ENCODE results near the gene FGF4. TPM values are rescaled to one million over a fixed set of nuclear protein-coding genes. Genes with fewer than 3 reads are reported as not detected.
"Not testable (repeated sequence)": the region's sequence is repeated elsewhere in the genome, so short reads cannot be mapped to it uniquely, and the experiment has no call there.

FGF4 gene
- total RNA-seq, 2 donors from 2014 or later, result not detected

- peaks cover 34% of the 10 kb centered on the region for H3K27me3 Mint-ChIP-seq (ENCODE audit: low read depth)
- no peak overlapping the region for H3K4me3 Mint-ChIP-seq
- no peaks in the 10 kb centered on the region for H3K4me1 Mint-ChIP-seq (ENCODE audit: low read depth)
- H3K36me3 Mint-ChIP-seq (ENCODE audit: insufficient read depth in 2 of 2), result no peaks in the 10 kb centered on the region
- no peak for ATAC-seq (replicated peaks in 1 of 2)
- no peak for DNase-seq
- no peaks in the 10 kb centered on the region for H3K9me3 Mint-ChIP-seq
- no peak overlapping the region for H3K27ac Mint-ChIP-seq
Observed at GRCh38 chr11:69774354-69775162, 583 bp downstream of the FGF4 start.

- Mint-ChIP-seq H3K27me3 (ENCODE audit: low read depth) (peaks cover 42% of the 10 kb centered on the region), H3K4me3 (no peak overlapping the region), H3K9me3 (no peaks in the 10 kb centered on the region), H3K36me3 (ENCODE audit: insufficient read depth in 2 of 2) (no peaks in the 10 kb centered on the region), H3K4me1 (ENCODE audit: low read depth) (no peaks in the 10 kb centered on the region), H3K27ac (no peak overlapping the region)
- no peak for ATAC-seq (replicated peaks in 1 of 2)
- DNase-seq, result no peak
Observed at GRCh38 chr11:69773626-69774353, 1.4 kb downstream of the FGF4 start.

DNA sequence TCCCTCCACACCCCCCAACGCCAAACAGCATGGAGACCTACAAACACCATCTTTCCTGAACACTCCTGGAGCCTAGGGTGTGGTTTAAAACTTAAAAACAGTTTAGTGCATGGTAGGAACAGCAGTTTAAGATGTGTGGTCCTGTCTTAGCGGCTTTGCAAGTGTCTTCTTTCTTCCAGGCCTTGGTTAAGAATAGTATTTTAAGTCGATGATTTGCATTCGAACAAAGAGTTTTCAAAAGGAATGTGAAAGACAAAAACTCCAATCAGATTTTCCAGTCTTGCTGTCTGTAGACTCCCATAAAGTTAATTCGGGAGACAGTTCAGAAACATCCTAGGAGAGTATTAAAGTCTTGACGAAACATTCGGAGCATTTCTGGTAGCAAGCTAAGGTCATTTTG, 3.7 kb downstream of the FGF4 start:
- ATAC-seq (replicated peaks in 1 of 2) (no peak), DNase-seq (no peak)
- H3K36me3 Mint-ChIP-seq (ENCODE audit: insufficient read depth in 2 of 2), result no peaks in the 10 kb centered on the region
- H3K4me1 Mint-ChIP-seq (ENCODE audit: low read depth), result no peaks in the 10 kb centered on the region
- H3K4me3 Mint-ChIP-seq, result no peak overlapping the region
- H3K27me3 Mint-ChIP-seq (ENCODE audit: low read depth), result peaks cover 49% of the 10 kb centered on the region
- H3K9me3 Mint-ChIP-seq, result no peaks in the 10 kb centered on the region
- H3K27ac Mint-ChIP-seq, result no peak overlapping the region

- DNase-seq (no peak), ATAC-seq (replicated peaks in 1 of 2) (no peak)
- Mint-ChIP-seq H3K9me3 (no peaks in the 10 kb centered on the region), H3K4me3 (no peak overlapping the region), H3K27me3 (ENCODE audit: low read depth) (peaks cover 41% of the 10 kb centered on the region), H3K4me1 (ENCODE audit: low read depth) (no peaks in the 10 kb centered on the region), H3K36me3 (ENCODE audit: insufficient read depth in 2 of 2) (no peaks in the 10 kb centered on the region), H3K27ac (no peak overlapping the region)
Observed at GRCh38 chr11:69770540-69770939, 4.6 kb downstream of the FGF4 start.

DNA sequence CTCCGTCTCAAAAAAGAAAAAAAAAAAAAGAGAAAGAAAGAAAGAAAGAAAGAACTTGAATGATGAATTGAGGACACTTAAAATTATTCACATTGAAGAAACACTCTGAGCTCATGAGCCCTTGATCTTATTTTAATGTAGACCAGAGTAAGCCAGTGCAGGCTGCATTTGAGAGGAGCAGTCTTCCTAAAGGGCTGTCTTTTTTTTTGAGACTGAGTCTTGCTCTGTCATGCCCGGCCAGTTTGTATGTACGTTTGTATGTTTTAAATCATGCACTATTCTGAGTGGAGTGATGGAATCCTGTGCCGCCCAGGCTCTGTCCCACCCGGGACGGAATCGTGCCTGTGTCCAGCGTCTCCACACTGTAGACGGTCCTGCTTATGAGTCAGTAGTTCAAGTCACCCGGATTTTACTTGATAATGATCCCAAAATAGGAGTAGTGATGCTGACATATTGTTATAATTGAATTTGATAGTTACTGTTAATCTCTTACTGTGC, 9.6 kb downstream of the FGF4 start:
- DNase-seq, result no peak
- no peak overlapping the region for H3K27ac Mint-ChIP-seq
- H3K36me3 Mint-ChIP-seq (ENCODE audit: insufficient read depth in 2 of 2), result no peaks in the 10 kb centered on the region
- no peaks in the 10 kb centered on the region for H3K9me3 Mint-ChIP-seq
- peaks cover 24% of the 10 kb centered on the region for H3K27me3 Mint-ChIP-seq (ENCODE audit: low read depth)
- no peak overlapping the region for H3K4me3 Mint-ChIP-seq
- ATAC-seq (replicated peaks in 1 of 2), result no peak
- H3K4me1 Mint-ChIP-seq (ENCODE audit: low read depth), result no peaks in the 10 kb centered on the region

GRCh38 chr11:69764918-69765317, 10.2 kb downstream of the FGF4 start:
- not testable (repeated sequence) for DNase-seq; H3K9me3 Mint-ChIP-seq; H3K27ac Mint-ChIP-seq; H3K4me1 Mint-ChIP-seq (ENCODE audit: low read depth); H3K4me3 Mint-ChIP-seq; ATAC-seq (replicated peaks in 1 of 2); H3K36me3 Mint-ChIP-seq (ENCODE audit: insufficient read depth in 2 of 2)
- peaks cover 23% of the 10 kb centered on the region for H3K27me3 Mint-ChIP-seq (ENCODE audit: low read depth)

DNA sequence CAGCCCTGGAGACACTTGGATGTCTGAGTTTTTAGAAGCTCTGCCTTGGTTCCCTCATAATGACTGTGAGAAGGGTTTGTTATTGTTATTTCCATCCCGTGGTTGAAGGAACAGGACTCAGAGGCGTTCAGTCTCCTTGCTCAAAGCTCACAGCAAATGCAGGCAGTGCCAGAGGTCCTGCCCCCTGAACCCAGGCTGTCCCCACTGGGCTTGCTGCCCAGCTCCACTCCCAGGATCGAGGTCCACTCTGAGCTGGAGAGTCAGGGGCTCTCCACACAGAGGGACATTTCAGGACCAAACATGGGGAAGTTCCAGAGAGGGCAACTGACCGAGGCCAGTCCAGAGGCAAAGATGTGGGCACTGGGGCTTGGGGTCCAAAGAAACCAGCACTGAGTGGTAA, 14.8 kb downstream of the FGF4 start:
- ATAC-seq (replicated peaks in 1 of 2), result no peak

GRCh38 chr11:69752890-69753289, 22.3 kb downstream of the FGF4 start:
- ATAC-seq (replicated peaks in 1 of 2) (no peak), DNase-seq (no peak)
- H3K36me3 Mint-ChIP-seq (ENCODE audit: insufficient read depth in 2 of 2), result peaks cover 0 to 2% of the 10 kb centered on the region in 2 donors
- H3K4me3 Mint-ChIP-seq, result no peak overlapping the region
- H3K4me1 Mint-ChIP-seq (ENCODE audit: low read depth), result no peaks in the 10 kb centered on the region
- H3K27me3 Mint-ChIP-seq (ENCODE audit: low read depth), result peaks cover 6% of the 10 kb centered on the region
- no peak overlapping the region for H3K27ac Mint-ChIP-seq
- no peaks in the 10 kb centered on the region for H3K9me3 Mint-ChIP-seq

More for the DNA sequence above, 14.8 kb downstream of the FGF4 start:
- H3K27me3 Mint-ChIP-seq (ENCODE audit: low read depth), result peaks cover 11% of the 10 kb centered on the region
- H3K9me3 Mint-ChIP-seq, result no peaks in the 10 kb centered on the region
- no peaks in the 10 kb centered on the region for H3K4me1 Mint-ChIP-seq (ENCODE audit: low read depth)
- no peak for DNase-seq
- H3K36me3 Mint-ChIP-seq (ENCODE audit: insufficient read depth in 2 of 2), result peaks cover 0 to 2% of the 10 kb centered on the region in 2 donors
- no peak overlapping the region for H3K27ac Mint-ChIP-seq
- H3K4me3 Mint-ChIP-seq, result no peak overlapping the region

DNA sequence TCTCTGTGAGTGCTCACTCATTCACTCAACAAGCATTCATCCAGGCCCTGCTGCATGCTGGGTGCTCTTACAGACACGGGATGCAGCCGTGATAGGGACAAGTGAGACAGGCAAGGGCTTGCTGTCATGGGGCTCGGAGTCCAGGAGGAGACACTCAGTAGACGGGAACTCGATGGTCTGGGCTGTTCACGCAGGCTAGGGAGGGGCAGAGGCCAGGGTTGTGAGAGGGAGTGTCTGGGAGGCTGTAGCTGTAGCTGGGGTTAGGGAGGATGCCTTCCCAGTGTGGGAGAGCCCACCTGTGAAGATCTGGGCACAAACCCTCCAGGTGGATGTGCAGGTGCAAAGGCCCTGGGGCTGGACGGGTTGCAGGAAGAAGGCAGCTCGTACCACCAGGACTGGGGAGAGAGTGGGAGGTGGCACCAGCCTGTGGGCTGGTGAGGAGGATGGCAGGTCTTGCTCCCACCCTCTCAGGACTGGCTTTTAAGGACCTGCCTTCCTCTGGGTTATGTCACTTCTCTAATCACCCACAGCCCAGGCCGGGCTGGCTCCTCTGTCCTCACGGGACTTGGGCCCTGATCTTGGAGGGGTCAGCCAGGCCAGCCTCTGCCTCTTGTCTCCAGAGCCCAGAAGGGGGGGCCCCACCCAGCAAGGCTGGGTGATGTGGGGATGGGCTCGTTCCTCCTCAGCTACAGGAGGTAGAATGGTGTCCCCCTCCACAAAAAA, 24.1 kb downstream of the FGF4 start:
- no peak for ATAC-seq (replicated peaks in 1 of 2)
- no peaks in the 10 kb centered on the region for H3K27me3 Mint-ChIP-seq (ENCODE audit: low read depth)
- no peak overlapping the region for H3K4me3 Mint-ChIP-seq
- no peaks in the 10 kb centered on the region for H3K4me1 Mint-ChIP-seq (ENCODE audit: low read depth)
- no peaks in the 10 kb centered on the region for H3K36me3 Mint-ChIP-seq (ENCODE audit: insufficient read depth in 2 of 2)
- no peaks in the 10 kb centered on the region for H3K9me3 Mint-ChIP-seq
- no peak overlapping the region for H3K27ac Mint-ChIP-seq
- no peak for DNase-seq

- no peak for ATAC-seq (replicated peaks in 1 of 2)
- Mint-ChIP-seq H3K36me3 (ENCODE audit: insufficient read depth in 2 of 2) (no peaks in the 10 kb centered on the region), H3K9me3 (no peaks in the 10 kb centered on the region)
Observed at GRCh38 chr11:69750108-69750850, 24.9 kb downstream of the FGF4 start.

GRCh38 chr11:69748637-69749036, 26.5 kb downstream of the FGF4 start:
- Mint-ChIP-seq H3K27ac (no peak overlapping the region), H3K27me3 (ENCODE audit: low read depth) (peaks cover 6% of the 10 kb centered on the region), H3K36me3 (ENCODE audit: insufficient read depth in 2 of 2) (no peaks in the 10 kb centered on the region), H3K4me1 (ENCODE audit: low read depth) (no peaks in the 10 kb centered on the region), H3K9me3 (no peaks in the 10 kb centered on the region), H3K4me3 (no peak overlapping the region)
- no peak for DNase-seq
- ATAC-seq (replicated peaks in 1 of 2), result no peak

More at GRCh38 chr11:69750108-69750850, 24.9 kb downstream of the FGF4 start:
- Mint-ChIP-seq H3K27me3 (ENCODE audit: low read depth) (no peaks in the 10 kb centered on the region), H3K4me1 (ENCODE audit: low read depth) (no peaks in the 10 kb centered on the region), H3K27ac (no peak overlapping the region), H3K4me3 (no peak overlapping the region)
- DNase-seq, result no peak

DNA sequence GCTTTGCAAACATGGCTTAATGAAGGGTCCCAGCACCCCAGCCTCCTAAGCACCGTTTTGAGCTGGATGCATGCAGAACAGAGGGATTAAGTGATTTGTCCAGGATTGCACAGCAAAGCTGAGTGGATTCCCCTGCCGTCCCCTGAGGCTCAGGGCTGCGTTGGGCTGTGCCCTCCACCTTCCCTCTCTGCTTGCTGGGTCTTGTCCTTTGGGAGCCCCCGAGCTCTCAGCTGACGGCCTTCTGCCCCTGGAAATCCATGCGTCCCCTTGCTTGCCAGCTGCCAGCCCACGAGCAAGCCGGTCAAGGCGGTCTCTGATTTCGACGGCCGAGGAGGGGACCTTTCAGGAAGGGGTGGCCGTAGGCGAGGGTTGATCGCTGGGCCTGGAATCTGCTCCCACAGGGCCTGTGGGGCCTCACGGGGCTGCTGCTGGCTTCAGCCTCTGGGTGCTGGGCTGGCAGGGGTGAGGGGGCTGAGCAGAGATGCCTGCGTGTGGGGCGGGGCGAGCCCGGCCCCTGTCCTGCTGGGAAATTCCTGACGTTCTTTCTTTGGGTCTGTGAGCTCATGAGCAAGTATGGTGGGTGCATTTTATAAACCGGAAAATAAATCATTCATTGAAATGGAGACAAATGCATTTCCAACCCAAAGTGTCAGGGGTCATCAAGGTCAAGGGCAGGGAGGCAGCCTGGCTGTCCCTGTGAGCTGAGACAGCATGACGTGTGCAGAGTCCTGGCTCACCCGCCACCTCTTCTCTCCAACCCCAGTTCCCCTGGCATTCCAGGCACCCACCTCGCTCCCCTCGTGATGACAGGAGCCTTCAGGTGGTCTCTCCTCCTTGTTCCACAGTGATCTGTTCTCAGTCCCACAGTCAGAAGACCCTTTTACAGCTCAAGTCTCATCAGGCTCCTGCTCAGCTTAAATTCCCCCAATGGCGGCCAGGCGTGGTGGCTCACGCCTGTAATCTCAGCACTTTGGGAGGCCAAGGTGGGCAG, 28.1 kb downstream of the FGF4 start:
- Mint-ChIP-seq H3K36me3 (ENCODE audit: insufficient read depth in 2 of 2) (no peaks in the 10 kb centered on the region), H3K4me3 (no peak overlapping the region), H3K27ac (no peak overlapping the region), H3K27me3 (ENCODE audit: low read depth) (peaks cover 6% of the 10 kb centered on the region), H3K4me1 (ENCODE audit: low read depth) (no peaks in the 10 kb centered on the region), H3K9me3 (no peaks in the 10 kb centered on the region)
- no peak for ATAC-seq (replicated peaks in 1 of 2)
- no peak for DNase-seq
